GM21381 (cell line): ENCODE measurements around the gene PI4K2A.
A peak's percentile ranks its signal among the peaks of the same experiment; 100 is the strongest.
"Not testable (repeated sequence)": the region's sequence is repeated elsewhere in the genome, so short reads cannot be mapped to it uniquely, and the experiment has no call there.

Experiments used
- ATAC-seq: cut with Tn5 transposase; IDR thresholded peaks from one replicate; pipeline ENCODE4 v1.9.1; 2021; ENCODE audit warnings: mild to moderate bottlenecking, moderate library complexity; ENCODE audit not compliant: unreplicated experiment

Gene PI4K2A

GRCh38 chr10:97631098-97631497, 9.4 kb upstream of the PI4K2A start:
- ATAC-seq, result no peak

DNA sequence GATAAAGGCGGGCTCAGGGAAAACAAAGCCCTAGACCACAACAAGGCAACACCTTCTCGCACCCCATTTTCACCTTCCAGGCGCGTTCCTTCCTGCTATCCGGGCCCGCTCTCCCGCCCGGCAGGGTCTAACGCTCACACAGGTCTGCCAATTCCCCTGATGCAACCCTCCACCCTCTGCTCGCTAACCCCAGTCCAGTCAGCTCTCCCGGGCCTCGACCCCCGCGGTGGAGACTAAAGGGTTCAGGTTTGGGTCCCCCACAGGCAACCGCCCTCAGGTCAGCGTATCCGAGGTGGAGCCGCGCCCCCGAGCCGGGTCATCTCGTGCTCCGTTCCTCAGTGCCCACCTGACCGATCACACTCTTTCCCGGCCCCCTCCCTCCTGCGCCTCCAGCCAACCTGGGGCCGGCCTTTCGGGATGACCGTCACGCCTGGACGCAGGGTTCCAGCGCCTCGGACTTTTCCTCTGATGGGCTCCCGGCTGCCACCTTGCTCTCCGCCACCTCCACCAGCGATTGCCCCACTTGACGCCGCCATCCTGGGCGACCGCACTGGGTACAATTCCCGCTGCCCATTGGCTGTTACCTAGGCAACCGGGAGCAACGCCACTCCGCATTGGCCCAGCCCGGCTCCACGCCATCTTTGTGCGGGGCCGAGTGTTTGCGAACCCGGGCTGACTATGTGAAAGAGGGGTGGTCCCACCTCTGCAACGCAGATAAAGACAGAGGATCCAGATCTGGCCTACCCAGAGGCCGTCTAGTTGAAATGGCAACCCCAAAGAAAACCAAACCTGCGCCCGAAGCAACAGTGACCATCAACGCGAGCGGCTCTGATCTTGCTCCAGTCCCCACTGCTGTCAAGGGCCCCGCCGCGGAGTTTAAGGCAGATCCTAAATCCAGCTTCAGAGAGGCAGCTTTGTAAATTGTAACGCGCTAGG, 7.3 kb upstream of the PI4K2A start, which contains the start of gene MORN4:
TSS of gene MORN4 (minus strand) at position 552 of the 936 bp plus-strand sequence. CDS start 13,847 bp downstream, outside the sequence.
- peak; percentile 99 for ATAC-seq

DNA sequence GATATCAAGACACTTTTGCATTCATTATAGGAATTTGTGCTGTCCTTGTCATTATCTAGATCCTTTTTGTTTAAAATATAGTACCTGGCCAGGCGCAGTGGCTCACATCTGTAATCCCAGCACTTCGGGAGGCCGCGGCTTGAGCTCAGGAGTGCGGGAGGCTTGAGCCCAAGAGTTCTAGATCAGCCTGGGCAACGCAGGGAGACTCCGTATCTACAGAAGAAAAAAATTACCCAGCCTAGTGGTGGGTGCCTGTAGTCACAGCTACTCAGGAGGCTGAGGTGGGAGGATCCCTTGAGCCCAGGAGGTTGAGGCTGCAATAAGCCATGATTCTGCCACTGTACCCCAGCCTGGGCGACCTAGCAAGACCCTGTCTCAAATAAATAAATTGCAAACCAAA, 6.5 kb upstream of the PI4K2A start:
- ATAC-seq, result no peak

DNA sequence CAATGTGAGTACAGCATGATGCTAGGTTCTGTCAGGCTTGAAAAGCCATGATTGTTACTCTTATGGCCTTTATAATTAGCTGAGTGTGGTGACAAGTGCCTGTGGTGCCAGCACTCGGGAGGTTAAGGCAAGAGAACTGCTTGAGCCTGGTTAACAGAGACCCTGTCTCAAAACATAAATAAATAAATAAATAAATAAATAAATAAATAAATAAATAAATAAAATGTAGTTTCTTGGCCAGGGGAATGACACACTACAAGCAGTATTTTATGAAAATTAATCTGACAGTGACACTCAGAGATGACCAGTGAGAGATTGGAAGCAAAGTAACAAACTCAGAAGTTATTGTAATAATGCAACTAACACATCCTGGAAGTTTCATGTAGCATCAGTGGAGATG, 4.9 kb upstream of the PI4K2A start:
- no peak for ATAC-seq

- not testable (repeated sequence) for ATAC-seq
Measured at GRCh38 chr10:97639090-97639489, 1.4 kb upstream of the PI4K2A start.

GRCh38 chr10:97640868-97641811, 669 bp downstream of the PI4K2A start:
- ATAC-seq, result peak; percentile 1

GRCh38 chr10:97642471-97643159, 2.1 kb downstream of the PI4K2A start:
- ATAC-seq, result not testable (repeated sequence)

GRCh38 chr10:97643441-97643985, 3.0 kb downstream of the PI4K2A start:
- no peak for ATAC-seq

GRCh38 chr10:97644936-97645335, 4.5 kb downstream of the PI4K2A start:
- no peak for ATAC-seq

DNA sequence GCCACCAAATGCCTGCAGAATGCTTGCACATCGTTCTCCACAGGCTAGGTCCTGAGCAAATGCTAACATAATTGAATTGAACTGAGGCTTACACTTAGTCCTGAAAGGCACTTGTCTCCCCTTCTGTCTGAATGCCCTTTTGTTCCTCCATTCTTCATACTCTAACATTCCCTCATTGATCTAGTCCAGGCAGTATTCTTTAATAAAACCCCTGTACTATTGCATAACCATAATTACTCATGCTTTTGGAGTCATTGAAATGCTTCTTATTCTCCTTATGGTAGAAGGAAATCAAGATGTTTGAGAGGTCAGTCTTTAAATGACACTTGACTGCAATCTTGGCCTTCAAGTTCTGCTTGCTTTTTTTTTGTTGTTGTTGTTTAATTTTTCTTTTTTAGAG, 7.1 kb downstream of the PI4K2A start:
- no peak for ATAC-seq

DNA sequence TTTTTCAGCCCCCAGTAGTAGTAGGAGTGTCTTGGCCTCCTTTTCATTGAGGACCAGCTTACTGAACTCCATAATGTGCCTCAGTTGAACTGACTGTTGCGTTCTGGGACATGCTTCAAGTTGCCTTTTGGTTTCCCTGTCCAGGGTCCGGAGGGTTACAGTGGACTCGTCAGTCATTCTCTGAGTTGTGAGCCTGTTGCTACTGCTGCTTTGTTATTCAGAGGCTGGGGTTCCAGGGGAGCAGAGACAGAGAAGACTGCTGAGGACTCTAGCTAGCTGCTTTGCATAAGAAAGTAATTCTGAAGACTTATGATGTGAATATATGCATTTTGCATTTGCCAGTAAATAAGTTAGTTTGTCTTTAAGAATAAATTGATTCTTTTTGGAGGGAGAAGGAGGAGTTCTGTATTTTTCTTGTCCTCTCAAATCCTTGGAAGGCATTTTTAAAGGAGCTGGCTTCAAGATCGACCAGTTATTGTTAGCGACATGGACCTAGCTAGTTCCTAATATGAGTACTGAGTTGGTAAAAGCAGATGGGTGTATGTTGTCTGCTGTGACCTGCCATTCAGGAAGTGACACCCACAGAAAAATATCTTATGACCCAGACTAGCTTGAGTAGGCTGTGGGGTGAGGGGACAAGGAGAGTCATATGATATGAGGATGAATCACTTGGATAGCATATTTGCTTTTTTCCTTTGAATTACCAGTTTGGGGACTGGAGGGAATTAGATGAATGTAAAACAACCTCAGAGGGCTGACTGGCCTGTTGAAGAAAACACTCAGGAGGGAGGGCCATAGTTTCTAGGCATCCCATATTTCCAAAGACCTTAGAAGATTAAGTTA, 8.3 kb downstream of the PI4K2A start:
- peak; percentile 89 for ATAC-seq

GRCh38 chr10:97649405-97649750, 8.9 kb downstream of the PI4K2A start:
- ATAC-seq, result not testable (repeated sequence)

- ATAC-seq, result no peak
Measured at GRCh38 chr10:97650726-97651125, 10.3 kb downstream of the PI4K2A start.

GRCh38 chr10:97651773-97652172, 11.3 kb downstream of the PI4K2A start:
- ATAC-seq, result no peak

GRCh38 chr10:97656777-97657176, 16.3 kb downstream of the PI4K2A start:
- ATAC-seq, result no peak

DNA sequence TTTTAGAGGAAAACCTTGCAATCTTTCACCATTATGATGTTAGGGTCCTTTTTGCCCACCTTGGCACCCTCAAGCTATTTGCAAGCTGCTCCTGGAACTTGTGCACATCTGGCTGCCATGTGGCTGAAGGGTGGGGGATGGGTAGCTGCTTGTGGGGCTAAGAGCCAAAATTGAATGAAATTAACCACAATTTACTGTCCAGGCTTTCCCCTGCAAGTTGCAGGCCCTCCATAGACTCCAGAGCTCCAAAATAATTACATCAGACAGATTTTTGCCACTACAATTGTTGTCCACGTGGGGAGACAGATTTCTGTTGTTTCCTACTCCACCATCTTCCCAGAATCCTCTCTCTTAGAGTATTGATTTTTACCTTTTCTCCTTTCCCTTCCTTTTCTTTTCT, 19.1 kb downstream of the PI4K2A start:
- no peak for ATAC-seq

GRCh38 chr10:97664282-97664850, 23.9 kb downstream of the PI4K2A start:
- no peak for ATAC-seq

- ATAC-seq, result no peak
Measured at GRCh38 chr10:97666992-97667391, 26.5 kb downstream of the PI4K2A start.

DNA sequence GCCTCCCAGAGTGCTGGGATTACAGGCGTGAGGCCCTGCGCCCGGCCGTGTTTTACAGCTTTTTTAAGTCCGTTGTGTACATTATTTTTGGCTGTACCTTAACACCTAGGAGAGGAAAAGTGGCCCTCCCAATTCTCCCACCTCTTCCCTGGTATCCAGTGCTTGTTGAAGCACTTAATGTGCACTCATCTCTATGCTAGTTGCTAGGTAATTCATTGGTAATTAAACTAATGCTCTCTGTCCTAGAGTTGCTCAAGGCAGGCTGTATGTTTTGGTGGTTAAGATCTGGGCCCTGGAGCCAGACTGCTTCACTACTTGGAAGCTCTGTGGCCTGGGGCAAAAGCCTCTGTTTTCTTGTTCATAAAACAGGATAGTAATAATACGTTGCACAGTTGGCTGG, 27.0 kb downstream of the PI4K2A start:
- ATAC-seq, result no peak
